DND-41 (cell line): ENCODE measurements around the gene MFSD6.

Source experiments
- CTCF ChIP-seq: IDR thresholded peaks from 2 replicates; pipeline ENCODE4 v1.5.1; 2012; ENCODE audit warnings: borderline replicate concordance, low read length, moderate library complexity, mild to moderate bottlenecking; ENCODE audit not compliant: poor library complexity, severe bottlenecking; ENCODE audit errors: extremely low read depth
- EZH2 ChIP-seq: IDR thresholded peaks from 3 replicates; pipeline ENCODE4 v1.6.1; 2012; ENCODE audit warnings: borderline replicate concordance, low read depth, mild to moderate bottlenecking, moderate library complexity, low read length, inconsistent platforms; ENCODE audit not compliant: severe bottlenecking

- TF ChIP-seq CTCF (no peak), EZH2 (no peak)
Observed at GRCh38 chr2:190513877-190514276, 105.7 kb downstream of the MFSD6 start.
